NCI-H748 (cell line): Measurements from ENCODE around the gene UBE2S.
"Not testable (repeated sequence)": the region's sequence is repeated elsewhere in the genome, so short reads cannot be mapped to it uniquely, and the experiment has no call there.

Source experiments
- DNase-seq: peaks from one replicate; lab custom pipeline; 2025; ENCODE audit not compliant: unreplicated experiment; lab: John Stamatoyannopoulos, UW

Gene UBE2S

GRCh38 chr19:55440411-55441105, 33.0 kb upstream of the UBE2S start:
- DNase-seq = no peak

DNA sequence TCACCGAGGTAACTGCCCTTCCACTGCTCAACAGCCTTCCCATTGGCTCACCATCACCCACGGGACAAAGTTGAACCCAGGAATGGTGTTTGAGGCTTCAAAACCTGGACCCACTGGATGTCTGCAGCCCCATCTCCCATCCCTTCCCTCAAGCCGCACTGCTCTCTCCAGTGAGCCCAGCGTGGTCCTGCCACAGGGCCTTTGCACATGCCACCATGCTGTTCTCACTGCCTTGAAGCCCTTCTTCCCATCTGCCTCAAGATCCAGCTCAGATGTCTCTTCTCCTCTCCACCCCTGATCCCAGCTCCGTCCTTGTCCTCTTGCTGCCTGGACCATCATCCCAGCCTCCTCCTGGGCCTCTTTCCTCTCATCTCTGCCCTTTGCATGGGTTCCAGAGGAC, 31.5 kb upstream of the UBE2S start:
- no peak for DNase-seq

GRCh38 chr19:55437410-55437809, 29.8 kb upstream of the UBE2S start:
- peak; percentile 44 for DNase-seq

DNA sequence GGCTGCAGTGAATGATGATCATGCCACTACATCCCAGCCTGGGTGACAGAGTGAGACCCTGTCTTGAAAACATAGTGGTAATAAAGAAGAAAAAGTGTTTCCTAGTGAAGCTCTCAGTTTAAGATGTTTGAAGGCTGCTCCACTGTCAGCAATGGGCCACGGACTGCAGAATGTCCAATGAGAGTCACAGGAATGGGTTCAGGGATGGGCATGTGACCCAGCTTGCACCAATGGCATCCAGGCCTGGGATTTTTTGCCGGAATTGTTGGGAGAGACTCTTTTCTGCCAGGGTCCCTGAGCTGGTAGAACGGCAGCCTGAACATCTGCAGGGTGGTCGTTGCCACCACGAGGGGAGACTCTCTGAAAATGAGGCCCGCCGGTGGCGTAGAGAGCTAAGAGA, 29.3 kb upstream of the UBE2S start:
- DNase-seq = no peak

GRCh38 chr19:55435020-55435419, 27.4 kb upstream of the UBE2S start:
- DNase-seq = no peak

DNA sequence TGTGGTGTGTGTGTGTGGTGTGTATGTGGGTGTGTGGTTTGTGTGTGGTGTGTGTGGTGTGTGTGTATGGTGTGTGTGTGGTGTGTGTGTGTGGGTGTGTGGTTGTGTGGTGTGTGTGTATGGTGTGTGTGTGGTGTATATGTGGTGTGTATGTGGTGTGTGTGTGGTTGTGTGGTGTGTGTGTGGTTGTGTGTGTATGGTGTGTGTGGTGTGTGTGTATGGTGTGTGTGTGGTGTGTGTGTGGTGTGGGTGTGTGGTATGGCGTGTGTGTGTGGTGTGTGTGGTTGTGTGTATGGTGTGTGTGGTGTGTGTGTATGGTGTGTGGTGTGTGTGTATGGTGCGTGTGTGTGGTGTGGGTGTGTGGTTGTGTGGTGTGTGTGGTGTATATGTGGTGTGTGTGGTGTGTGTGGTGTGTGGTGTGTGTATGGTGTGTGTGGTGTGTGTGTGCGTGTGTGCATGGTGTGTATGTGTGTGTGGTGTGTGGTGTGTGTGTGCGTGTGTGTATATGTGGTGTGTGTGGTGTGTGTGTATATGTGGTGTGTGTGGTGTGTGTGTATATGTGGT, 26.9 kb upstream of the UBE2S start:
- DNase-seq = no peak

- no peak for DNase-seq
These were observed 25.7 kb upstream of the UBE2S start for GRCh38 chr19:55433292-55433691.

GRCh38 chr19:55432241-55432959, 24.8 kb upstream of the UBE2S start:
- DNase-seq = no peak

DNA sequence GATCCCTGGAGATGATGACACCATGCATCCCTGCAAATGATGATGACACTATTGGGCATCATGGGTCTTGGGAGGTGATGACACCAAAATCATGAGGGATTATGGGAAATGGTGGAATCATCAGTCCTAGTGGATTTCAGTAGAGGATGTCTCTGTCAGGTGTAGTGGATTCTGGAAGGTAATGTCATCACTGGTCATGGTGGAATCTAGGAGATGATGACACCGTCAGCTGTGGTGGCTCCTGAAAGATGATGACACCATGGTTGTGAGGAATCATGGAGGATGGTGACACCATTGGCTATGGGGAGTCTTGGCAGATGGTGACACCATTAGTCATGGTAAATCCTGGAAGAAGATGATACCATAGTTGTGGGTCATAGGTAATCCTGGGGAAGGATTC, 23.6 kb upstream of the UBE2S start:
- DNase-seq = no peak

DNA sequence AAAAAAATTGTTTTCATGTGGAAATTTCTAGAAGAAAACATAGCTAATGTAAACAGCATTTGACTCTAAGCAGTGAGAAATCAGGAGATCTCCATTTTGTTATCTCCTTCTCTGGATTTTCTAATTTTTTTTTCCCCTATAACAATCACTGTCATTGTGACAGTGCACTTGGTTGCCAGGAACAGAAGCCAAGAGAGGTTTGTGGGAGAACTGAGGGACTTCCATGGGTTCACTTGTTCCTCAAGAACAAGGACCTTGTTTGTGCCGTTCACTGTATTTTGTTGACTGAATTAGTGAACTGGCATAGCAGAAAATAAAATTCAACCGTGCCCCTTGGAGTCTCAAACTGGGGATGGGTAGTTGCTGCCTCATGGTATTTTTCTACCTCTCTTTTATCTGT, 18.5 kb upstream of the UBE2S start:
- no peak for DNase-seq

DNA sequence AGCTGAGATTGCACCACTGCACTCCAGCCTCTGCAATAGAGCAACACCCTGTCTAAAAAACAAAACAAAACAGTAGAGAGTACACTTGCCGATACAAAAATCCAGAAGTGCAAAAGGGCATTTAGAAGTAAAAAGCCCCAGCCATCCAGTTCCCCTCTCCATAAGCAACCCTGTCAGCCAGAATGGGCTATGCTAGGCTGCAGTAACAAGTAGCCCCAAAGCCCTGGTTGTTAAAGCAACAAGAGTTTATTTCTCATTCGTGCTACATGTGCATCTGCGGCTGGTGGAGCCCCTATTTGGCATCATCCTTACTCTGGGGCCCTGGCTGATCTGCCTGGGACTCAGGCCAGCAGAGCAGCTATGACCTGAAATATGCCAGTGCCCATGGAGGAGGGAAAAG, 16.9 kb upstream of the UBE2S start:
- DNase-seq = no peak

DNA sequence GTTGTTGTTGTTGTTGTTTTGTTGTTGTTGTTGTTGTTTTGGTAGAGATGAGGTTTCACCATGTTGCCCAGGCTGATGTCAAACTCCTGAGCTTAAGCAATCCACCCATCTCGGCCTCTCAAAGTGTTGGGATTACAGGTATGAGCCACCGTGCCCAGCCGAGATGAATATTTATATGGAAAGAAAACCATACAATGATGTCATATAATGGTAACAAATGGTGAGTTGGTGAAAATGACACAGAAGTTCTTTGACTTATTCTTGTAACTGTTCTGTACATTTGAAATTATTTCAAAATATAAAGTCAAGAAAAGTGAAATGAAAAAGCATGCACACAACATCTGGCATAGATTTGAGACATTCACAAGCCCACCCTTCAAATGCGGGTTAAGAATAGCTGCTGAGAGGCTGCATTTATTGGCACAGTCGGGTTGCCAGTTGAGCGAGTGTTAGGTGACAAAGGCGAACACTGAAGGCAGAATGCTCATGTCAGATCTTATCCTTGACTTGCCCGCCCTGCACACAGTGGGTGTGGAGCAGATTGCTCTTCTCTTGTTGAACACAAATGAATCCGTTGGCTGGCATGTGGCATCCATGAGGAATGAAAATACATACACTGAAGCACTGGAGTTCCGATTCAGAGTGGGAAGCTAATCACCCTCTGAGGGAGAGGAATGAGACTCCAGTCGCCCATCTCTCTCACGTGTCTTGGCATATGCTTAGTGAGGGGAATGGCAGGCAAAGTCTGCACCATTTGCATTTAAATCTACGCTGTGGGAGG, 15.8 kb upstream of the UBE2S start:
- DNase-seq = no peak

DNA sequence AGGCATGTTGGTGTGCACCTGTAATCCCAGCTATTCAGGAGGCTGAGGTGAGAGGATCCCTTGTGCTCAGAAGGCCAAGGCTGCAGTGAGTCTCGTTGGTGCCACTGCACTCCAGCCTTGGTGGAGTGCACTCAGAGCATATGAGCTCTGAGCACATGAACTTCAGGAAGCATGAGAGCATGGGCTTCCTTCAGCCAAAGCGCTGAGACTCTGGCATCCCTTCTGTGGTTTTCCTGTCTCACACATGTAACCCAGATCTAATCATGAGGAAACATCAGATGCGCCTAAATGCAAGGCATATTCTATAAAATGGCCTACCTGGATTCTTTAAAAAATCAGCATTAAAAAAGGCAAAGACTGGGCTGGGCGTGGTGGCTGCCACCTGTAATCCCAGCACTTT, 13.7 kb upstream of the UBE2S start:
- not testable (repeated sequence) for DNase-seq

DNA sequence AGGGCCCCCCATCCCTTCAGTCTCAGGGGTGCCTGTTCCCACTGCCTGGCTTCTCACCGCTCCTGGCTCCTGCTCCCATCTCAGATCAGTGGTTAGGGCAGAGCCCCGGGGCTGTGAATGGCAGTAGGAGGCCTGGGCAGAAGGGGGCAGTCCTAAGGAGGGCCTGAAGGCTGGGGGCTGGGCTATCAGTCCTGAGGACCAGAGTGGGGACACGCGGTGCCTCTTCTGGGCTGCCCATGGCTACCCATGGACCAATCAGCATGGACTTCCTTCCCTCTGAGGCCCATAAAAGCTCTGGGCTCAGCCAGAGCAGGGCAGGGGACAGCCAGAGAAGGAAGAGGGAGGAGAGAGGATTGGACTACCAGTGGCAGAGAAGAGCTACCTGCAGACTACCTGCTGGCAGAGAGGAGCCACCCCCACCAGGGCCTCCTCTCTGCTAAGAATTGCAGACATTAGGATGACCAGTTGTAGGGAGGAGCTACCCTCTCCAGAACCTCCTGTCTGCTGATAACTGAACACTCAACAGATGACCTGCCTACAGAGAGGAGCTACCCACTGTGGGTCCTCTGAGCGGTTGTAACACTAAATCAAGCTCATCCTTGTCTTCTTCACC, 12.1 kb upstream of the UBE2S start:
- DNase-seq = no peak

GRCh38 chr19:55419103-55419502, 11.5 kb upstream of the UBE2S start:
- no peak for DNase-seq

DNA sequence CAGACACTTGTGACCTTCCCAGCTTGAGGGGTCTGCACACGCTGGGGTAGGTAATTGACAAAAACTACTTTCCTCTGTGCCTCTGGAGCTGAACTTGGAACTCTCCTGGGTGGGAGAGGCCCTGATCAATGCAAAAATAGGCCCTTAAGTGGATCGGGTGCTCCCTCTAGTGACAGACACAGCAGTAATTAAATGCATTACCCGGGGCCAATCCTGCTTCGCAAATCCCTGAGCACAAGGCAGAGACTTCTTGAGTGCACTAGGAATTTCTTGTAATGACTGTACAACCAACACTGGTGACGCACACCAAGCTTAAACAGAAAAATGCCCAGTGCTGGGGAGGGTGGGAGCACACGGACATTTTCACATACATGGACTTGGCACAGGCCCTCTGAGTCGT, 10.6 kb upstream of the UBE2S start:
- DNase-seq = peak; percentile 82

- no peak for DNase-seq
These were observed 2.6 kb upstream of the UBE2S start for GRCh38 chr19:55410168-55410567.

DNA sequence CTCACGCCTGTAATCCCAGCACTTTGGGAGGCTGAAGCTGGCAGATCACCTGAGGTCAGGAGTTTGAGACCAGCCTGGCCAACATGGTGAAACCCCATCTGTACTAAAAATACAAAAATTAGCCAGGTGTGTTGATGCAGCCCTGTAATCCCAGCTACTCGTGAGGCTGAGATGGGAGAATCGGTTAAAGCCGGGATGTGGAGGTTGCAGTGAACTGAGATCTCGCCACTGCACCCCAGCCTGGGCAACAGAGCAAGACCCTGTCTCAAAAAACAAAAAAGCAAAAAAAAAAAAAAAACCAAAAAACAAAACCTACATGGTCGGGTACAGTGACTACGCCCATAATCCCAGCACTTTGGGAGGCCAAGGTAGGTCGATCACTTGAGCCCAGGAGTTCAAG, 1.6 kb upstream of the UBE2S start:
- DNase-seq = not testable (repeated sequence)

GRCh38 chr19:55408533-55408872, 915 bp upstream of the UBE2S start:
- no peak for DNase-seq

DNA sequence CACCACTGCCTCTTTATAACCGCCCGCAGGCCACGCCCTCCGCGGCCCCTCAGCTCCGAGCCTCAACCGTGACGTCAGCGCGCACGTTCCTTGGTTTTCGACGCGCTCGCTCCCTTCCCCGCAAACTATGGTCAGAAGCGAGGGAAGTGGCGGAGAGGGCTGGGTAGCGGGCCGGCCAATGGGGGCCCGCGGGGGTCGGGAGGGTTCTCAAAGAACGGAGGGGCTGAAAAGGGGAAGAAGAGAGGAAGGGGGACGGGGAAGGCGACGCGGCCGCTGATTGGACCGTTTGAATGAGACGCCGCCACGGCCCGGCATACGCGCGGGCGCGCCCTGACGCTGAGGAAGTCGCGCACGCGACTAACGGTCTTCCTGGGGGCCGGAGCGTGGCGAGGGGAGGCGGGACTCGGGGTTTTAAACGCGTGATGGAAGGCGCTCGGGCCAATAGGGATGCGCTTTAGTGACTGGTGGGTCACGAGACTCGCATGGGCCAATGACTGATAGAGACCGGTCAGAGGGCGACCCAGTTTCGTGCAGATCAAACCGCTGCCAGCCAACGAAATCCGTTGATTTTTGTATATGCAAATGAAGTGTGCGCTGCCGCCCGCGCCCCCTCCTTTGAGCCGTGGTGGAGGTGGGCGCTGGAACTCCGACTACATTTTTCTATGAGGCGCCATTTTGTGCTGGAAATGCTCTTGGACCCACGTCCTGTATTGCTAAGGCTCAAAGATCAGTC, 378 bp upstream of the UBE2S start:
- DNase-seq = peak; percentile 100
